ENCODE data around the gene ACSS1. TPM values are rescaled to one million over a fixed set of nuclear protein-coding genes. Genes with fewer than 3 reads are reported as not detected.

The ACSS1 gene
- total RNA-seq, 1 experiment from 2014 or later: 0.61 TPM

- no peak overlapping the region for H3K18ac ChIP-seq (ENCODE audit: insufficient read length, low read depth, low read length)
- H3T11ph ChIP-seq (ENCODE audit: low read length): no peak overlapping the region
- no peak overlapping the region for H3K27ac ChIP-seq (ENCODE audit: insufficient read length, low read depth, low read length)
- H3K9me3 Mint-ChIP-seq: peaks cover 2 to 5% of the 10 kb centered on the region in 2 experiments; a peak in 1 of 5 replicates
- no peak overlapping the region for H2BK5ac ChIP-seq (ENCODE audit: insufficient read length, low read length)
- no peak overlapping the region for H2AK5ac ChIP-seq (ENCODE audit: insufficient read length, low read length)
- no peaks in the 10 kb centered on the region for H3K9me3 ChIP-seq (ENCODE audit: control insufficient read depth, low read depth, low read length)
- H3K27me3 Mint-ChIP-seq (ENCODE audit: low read depth): peaks cover 95% of the 10 kb centered on the region
- no peak overlapping the region for H4K8ac ChIP-seq (replicated peaks; ENCODE audit: insufficient read length, low read depth, low read length)
- no peaks in the 10 kb centered on the region for H3K79me2 ChIP-seq (ENCODE audit: insufficient read depth, low read length)
- no peaks in the 10 kb centered on the region for H3K36me3 Mint-ChIP-seq (ENCODE audit: insufficient read depth in 1 of 3, low read depth in 3 of 3)
- no peaks in the 10 kb centered on the region for H3K4me1 ChIP-seq (ENCODE audit: insufficient read depth, low read length)
- WGBS (ENCODE audit: extremely low coverage, insufficient read length, low lambda C conversion rate): no CpG with 5 or more reads among the region's 4 CpGs
- no peak overlapping the region for H4K91ac ChIP-seq (ENCODE audit: insufficient read length, low read depth, low read length)
- no peak overlapping the region for H3K56ac ChIP-seq (ENCODE audit: insufficient read length, low read depth, low read length)
- H3K4ac ChIP-seq (ENCODE audit: low read depth, low read length): no peak overlapping the region
- no peak overlapping the region for H2BK12ac ChIP-seq (ENCODE audit: insufficient read length, low read depth, low read length)
- no peak overlapping the region for H2AFZ ChIP-seq (ENCODE audit: low read length)
- H3K23ac ChIP-seq (ENCODE audit: insufficient read length, low read depth, low read length): no peak overlapping the region
- H3K27ac Mint-ChIP-seq: no peak overlapping the region
- no peak for TF ChIP-seq CTCF (conservative IDR thresholded peaks at IDR 0.05)
- no peaks in the 10 kb centered on the region for H3K79me1 ChIP-seq (ENCODE audit: insufficient read depth, low read depth, low read length, poor library complexity, severe bottlenecking)
- no peak for DNase-seq
- no peak overlapping the region for H3K14ac ChIP-seq (ENCODE audit: insufficient read depth, low read length)
- H3K27me3 ChIP-seq (ENCODE audit: insufficient read depth, low read length): peaks cover 48% of the 10 kb centered on the region
- H3K4me2 ChIP-seq (ENCODE audit: insufficient read depth, insufficient read length, low read length): no peak overlapping the region
- no peak overlapping the region for H2BK120ac ChIP-seq (ENCODE audit: low read depth, low read length, poor library complexity, severe bottlenecking)
- H3K9ac ChIP-seq (ENCODE audit: extremely low read depth, insufficient read length, low read length): no peak overlapping the region
- H2BK15ac ChIP-seq (ENCODE audit: low read depth, low read length): no peak overlapping the region
- no peaks in the 10 kb centered on the region for H4K20me1 ChIP-seq (ENCODE audit: control insufficient read depth, insufficient read depth, insufficient read length)
- peaks cover 15% of the 10 kb centered on the region in 2 experiments for H3K4me1 Mint-ChIP-seq
- H2BK20ac ChIP-seq (ENCODE audit: low read depth, low read length, poor library complexity, severe bottlenecking): no peak overlapping the region
- H3K23me2 ChIP-seq (ENCODE audit: insufficient read length, low read depth, low read length, poor library complexity, severe bottlenecking): peaks cover 11% of the 10 kb centered on the region
- H4K5ac ChIP-seq (ENCODE audit: insufficient read length, low read depth, low read length): no peak overlapping the region
- no peak overlapping the region for H3K4me3 Mint-ChIP-seq
Observed at GRCh38 chr20:25079171-25079570, 21.2 kb upstream of the ACSS1 start.

Data from H9 (cell line).